ENCODE results near the gene TMEM200C.
"Not testable (repeated sequence)": the region's sequence is repeated elsewhere in the genome, so short reads cannot be mapped to it uniquely, and the experiment has no call there.

TMEM200C gene

GRCh38 chr18:5891184-5891853 lies 4.0 kb downstream of the TMEM200C start:
- DNase-seq: no peak

GRCh38 chr18:5890331-5891183 lies 4.8 kb downstream of the TMEM200C start:
- DNase-seq: no peak

- DNase-seq: no peak
Observed at GRCh38 chr18:5885361-5885760, 10.0 kb downstream of the TMEM200C start.

- DNase-seq: no peak
Observed at GRCh38 chr18:5884375-5884774, 10.9 kb downstream of the TMEM200C start.

- DNase-seq: no peak
Observed at GRCh38 chr18:5879479-5879882, 15.8 kb downstream of the TMEM200C start.

- DNase-seq: no peak
Observed at GRCh38 chr18:5876891-5877290, 18.4 kb downstream of the TMEM200C start.

- no peak for DNase-seq
Observed at GRCh38 chr18:5874336-5874735, 21.0 kb downstream of the TMEM200C start.

GRCh38 chr18:5872886-5873285 lies 22.4 kb downstream of the TMEM200C start:
- no peak for DNase-seq

- DNase-seq: no peak
Observed at GRCh38 chr18:5871426-5871825, 23.9 kb downstream of the TMEM200C start.

GRCh38 chr18:5868218-5868854 lies 27.0 kb downstream of the TMEM200C start:
- peak; percentile 52 for DNase-seq

- no peak for DNase-seq
Observed at GRCh38 chr18:5865521-5865920, 29.8 kb downstream of the TMEM200C start.

GRCh38 chr18:5862127-5862526 lies 33.2 kb downstream of the TMEM200C start:
- DNase-seq: not testable (repeated sequence)

GRCh38 chr18:5857180-5857579 lies 38.1 kb downstream of the TMEM200C start:
- DNase-seq: no peak

- DNase-seq: no peak
Observed at GRCh38 chr18:5853253-5853652, 42.1 kb downstream of the TMEM200C start.

- no peak for DNase-seq
Observed at GRCh38 chr18:5851998-5852397, 43.3 kb downstream of the TMEM200C start.

- DNase-seq: no peak
Observed at GRCh38 chr18:5842653-5843052, 52.7 kb downstream of the TMEM200C start.

GRCh38 chr18:5841518-5841917 lies 53.8 kb downstream of the TMEM200C start:
- DNase-seq: no peak

- no peak for DNase-seq
Observed at GRCh38 chr18:5840547-5840946, 54.8 kb downstream of the TMEM200C start.

- no peak for DNase-seq
Observed at GRCh38 chr18:5840025-5840424, 55.3 kb downstream of the TMEM200C start.

GRCh38 chr18:5839102-5839501 lies 56.2 kb downstream of the TMEM200C start:
- no peak for DNase-seq

All from NCI-H146 (cell line).